Purkinje cell (primary cell): ENCODE measurements around the gene OR7A10. TPM values are rescaled to one million over a fixed set of nuclear protein-coding genes. Genes with fewer than 3 reads are reported as not detected.

ENCODE experiments used
- polyA plus RNA-seq: library from polyadenylated mRNA; unstranded; fragments of >200 nt; fragmentation: Nextera tagmentation; gene quantifications from 2 replicates; pipeline ENCODE4 v1.2.1, GENCODE V29; 2014

OR7A10 gene
- polyA plus RNA-seq, result not detected in 2 replicates

GRCh38 chr19:14848822-14849221 lies at the start of gene OR7A10:
Gene OR7A10, minus strand, starts transcription at chr19:14848922. Its CDS starts 7,045 bp downstream, at chr19:14841877.

GRCh38 chr19:14886032-14886431 lies 37.3 kb upstream of the OR7A10 start, which contains the start of gene OR7A17:
Gene OR7A17, minus strand, starts transcription at chr19:14886132. Its CDS starts 4,777 bp downstream, at chr19:14881355.

GRCh38 chr19:14835011-14835410 lies 13.7 kb downstream of the OR7A10 start, which contains the start of the genes OR7A5 and OR7C1:
Gene OR7A5, minus strand, starts transcription at chr19:14835185. Its CDS starts 6,944 bp downstream, at chr19:14828241.
Gene OR7C1, minus strand, starts transcription at chr19:14835185. Its CDS starts 35,049 bp downstream, at chr19:14800136.

Other genes with a start within 250 kb of the OR7A10 start
- gene ADGRE3, start 174.1 kb downstream of the OR7A10 start, polyA plus RNA-seq, result not detected in 2 replicates
- 3.1 and 3.3 TPM in 2 replicates for gene ZNF333, start 158.9 kb downstream of the OR7A10 start, polyA plus RNA-seq
- gene ADGRE2, start 70.4 kb downstream of the OR7A10 start, polyA plus RNA-seq, result not detected in 2 replicates
- gene OR7A5, start 13.7 kb downstream of the OR7A10 start, polyA plus RNA-seq, result not detected in 2 replicates
- 0.09 and 0.10 TPM in 2 replicates for gene OR7C1, start 13.7 kb downstream of the OR7A10 start, polyA plus RNA-seq
- not detected in 2 replicates for gene OR7A17, start 37.2 kb upstream of the OR7A10 start, polyA plus RNA-seq
- not detected in 2 replicates for gene OR7C2, start 92.6 kb upstream of the OR7A10 start, polyA plus RNA-seq
- 292 and 494 TPM in 2 replicates for gene SLC1A6, start 130.9 kb upstream of the OR7A10 start, polyA plus RNA-seq
- gene CASP14, start 200.6 kb upstream of the OR7A10 start, polyA plus RNA-seq, result not detected in 2 replicates
- gene OR1I1, start 233.3 kb upstream of the OR7A10 start, polyA plus RNA-seq, result not detected in 2 replicates